Endothelial cell (in vitro differentiated cells): ENCODE data around the gene KMT2C. TPM values are rescaled to one million over a fixed set of nuclear protein-coding genes. Genes with fewer than 3 reads are reported as not detected.
"Not testable (repeated sequence)": the region's sequence is repeated elsewhere in the genome, so short reads cannot be mapped to it uniquely, and the experiment has no call there.

Source experiments
- DNase-seq: peaks from one replicate; pipeline ENCODE4 v3.0.0; 2021; ENCODE audit warnings: low spot score
- H3K27ac Mint-ChIP-seq: one replicate; pipeline ENCODE4 v1.8.0; 2021; ENCODE audit warnings: mixed read lengths, inconsistent platforms; ENCODE audit not compliant: unreplicated experiment
- H3K27me3 Mint-ChIP-seq: one replicate; pipeline ENCODE4 v1.8.0; 2021; ENCODE audit warnings: mild to moderate bottlenecking, moderate library complexity, mixed read lengths, inconsistent platforms; ENCODE audit not compliant: unreplicated experiment
- H3K36me3 Mint-ChIP-seq: one replicate; pipeline ENCODE4 v1.8.0; 2021; ENCODE audit warnings: mild to moderate bottlenecking, low read depth, mixed read lengths, inconsistent platforms; ENCODE audit not compliant: unreplicated experiment
- H3K4me1 Mint-ChIP-seq: one replicate; pipeline ENCODE4 v1.8.0; 2021; ENCODE audit warnings: mild to moderate bottlenecking, mixed read lengths, inconsistent platforms; ENCODE audit not compliant: unreplicated experiment
- H3K4me3 Mint-ChIP-seq: one replicate; pipeline ENCODE4 v1.8.0; 2021; ENCODE audit warnings: mild to moderate bottlenecking, mixed read lengths, inconsistent platforms; ENCODE audit not compliant: unreplicated experiment
- H3K9me3 Mint-ChIP-seq: one replicate; pipeline ENCODE4 v1.8.0; 2021; ENCODE audit warnings: mixed read lengths, inconsistent platforms; ENCODE audit not compliant: unreplicated experiment
- CTCF ChIP-seq: fragments of 200-600 bp; sonication (generic); IDR thresholded peaks from one replicate; pipeline ENCODE4 v1.5.0; 2021; ENCODE audit warnings: antibody characterized with exemption; ENCODE audit not compliant: unreplicated experiment
- total RNA-seq: library from RNA; stranded (reverse); fragmentation: NEBNext Ultra II Directional; extraction: Animal tissue kit (Norgen Biotek cat#: 25700); gene quantifications from one replicate; pipeline ENCODE4 v1.2.1, GENCODE V29; 2021; ENCODE audit not compliant: unreplicated experiment

Gene KMT2C
- total RNA-seq, 1 donor from 2014 or later: 59.8 TPM

GRCh38 chr7:152411389-152411788 is 24.4 kb downstream of the KMT2C start:
- peaks cover 8% of the 10 kb centered on the region for H3K36me3 Mint-ChIP-seq
- no peaks in the 10 kb centered on the region for H3K9me3 Mint-ChIP-seq
- peaks cover 7% of the 10 kb centered on the region for H3K27me3 Mint-ChIP-seq
- peak overlapping the region; percentile 37 for H3K4me3 Mint-ChIP-seq
- peaks cover 5% of the 10 kb centered on the region for H3K4me1 Mint-ChIP-seq
- no peak overlapping the region for H3K27ac Mint-ChIP-seq
- no peak for DNase-seq
- TF ChIP-seq CTCF: no peak

GRCh38 chr7:152406491-152406890 is 29.3 kb downstream of the KMT2C start:
- H3K27me3 Mint-ChIP-seq: peaks cover 10% of the 10 kb centered on the region
- no peak overlapping the region for H3K4me3 Mint-ChIP-seq

GRCh38 chr7:152406030-152406429 is 29.8 kb downstream of the KMT2C start:
- not testable (repeated sequence) for H3K9me3 Mint-ChIP-seq, H3K4me3 Mint-ChIP-seq, DNase-seq, H3K27ac Mint-ChIP-seq, H3K4me1 Mint-ChIP-seq
- Mint-ChIP-seq H3K27me3 (peaks cover 10% of the 10 kb centered on the region), H3K36me3 (peaks cover 12% of the 10 kb centered on the region)

More at GRCh38 chr7:152406491-152406890, 29.3 kb downstream of the KMT2C start:
- H3K27ac Mint-ChIP-seq: no peak overlapping the region
- no peak for DNase-seq
- TF ChIP-seq CTCF: no peak
- peaks cover 12% of the 10 kb centered on the region for H3K36me3 Mint-ChIP-seq
- no peaks in the 10 kb centered on the region for H3K9me3 Mint-ChIP-seq
- peaks cover 5% of the 10 kb centered on the region for H3K4me1 Mint-ChIP-seq

GRCh38 chr7:152403726-152404125 is 32.1 kb downstream of the KMT2C start:
- no peak for DNase-seq
- Mint-ChIP-seq H3K27ac (no peak overlapping the region), H3K36me3 (peaks cover 12% of the 10 kb centered on the region), H3K4me1 (no peaks in the 10 kb centered on the region), H3K27me3 (peaks cover 9% of the 10 kb centered on the region), H3K4me3 (no peak overlapping the region), H3K9me3 (no peaks in the 10 kb centered on the region)
- TF ChIP-seq CTCF: no peak

GRCh38 chr7:152402384-152403250 is 33.2 kb downstream of the KMT2C start:
- Mint-ChIP-seq H3K27ac (no peak overlapping the region), H3K36me3 (peaks cover 12% of the 10 kb centered on the region), H3K9me3 (no peaks in the 10 kb centered on the region), H3K4me3 (no peak overlapping the region), H3K4me1 (no peaks in the 10 kb centered on the region), H3K27me3 (peaks cover 9% of the 10 kb centered on the region)
- DNase-seq: no peak
- no peak for TF ChIP-seq CTCF
